Measurements from ENCODE around the gene SLTM.
"Not testable (repeated sequence)": the region's sequence is repeated elsewhere in the genome, so short reads cannot be mapped to it uniquely, and the experiment has no call there.

Gene SLTM

GRCh38 chr15:58877999-58878825 lies 55.3 kb downstream of the SLTM start:
- no peaks in the 10 kb centered on the region for H3K9me3 Mint-ChIP-seq
- H3K4me1 Mint-ChIP-seq, result peaks cover 2% of the 10 kb centered on the region
- no peaks in the 10 kb centered on the region for H3K27me3 Mint-ChIP-seq
- H3K36me3 Mint-ChIP-seq, result peaks cover 34% of the 10 kb centered on the region
- no peak overlapping the region for H3K27ac Mint-ChIP-seq
- no peak overlapping the region for H3K4me3 Mint-ChIP-seq
- ATAC-seq (ENCODE audit: low read depth), result no peak
- no peak for DNase-seq (ENCODE audit: low spot score in 2 of 2)

GRCh38 chr15:58876306-58877106 lies 57.0 kb downstream of the SLTM start:
- ATAC-seq (ENCODE audit: low read depth), result no peak
- Mint-ChIP-seq H3K4me3 (no peak overlapping the region), H3K9me3 (no peaks in the 10 kb centered on the region), H3K36me3 (peaks cover 23% of the 10 kb centered on the region), H3K27me3 (no peaks in the 10 kb centered on the region), H3K4me1 (no peaks in the 10 kb centered on the region), H3K27ac (peak overlapping the region; percentile 2)
- no peak for DNase-seq (ENCODE audit: low spot score in 2 of 2)

- DNase-seq (ENCODE audit: low spot score in 2 of 2), result no peak
- H3K36me3 Mint-ChIP-seq, result peaks cover 16% of the 10 kb centered on the region
- H3K4me3 Mint-ChIP-seq, result no peak overlapping the region
- H3K9me3 Mint-ChIP-seq, result no peaks in the 10 kb centered on the region
- H3K27ac Mint-ChIP-seq, result no peak overlapping the region
- ATAC-seq (ENCODE audit: low read depth), result no peak
- no peaks in the 10 kb centered on the region for H3K4me1 Mint-ChIP-seq
- H3K27me3 Mint-ChIP-seq, result no peaks in the 10 kb centered on the region
These were observed 58.1 kb downstream of the SLTM start for GRCh38 chr15:58875343-58875742.

GRCh38 chr15:58873267-58873666 lies 60.2 kb downstream of the SLTM start:
- Mint-ChIP-seq H3K9me3 (no peaks in the 10 kb centered on the region), H3K36me3 (peaks cover 7% of the 10 kb centered on the region), H3K4me3 (no peak overlapping the region), H3K27ac (no peak overlapping the region), H3K27me3 (no peaks in the 10 kb centered on the region), H3K4me1 (no peaks in the 10 kb centered on the region)
- DNase-seq (ENCODE audit: low spot score in 2 of 2), result no peak
- no peak for ATAC-seq (ENCODE audit: low read depth)

- ATAC-seq (ENCODE audit: low read depth), result no peak
- Mint-ChIP-seq H3K36me3 (no peaks in the 10 kb centered on the region), H3K4me1 (no peaks in the 10 kb centered on the region), H3K4me3 (no peak overlapping the region), H3K27ac (no peak overlapping the region), H3K9me3 (no peaks in the 10 kb centered on the region), H3K27me3 (no peaks in the 10 kb centered on the region)
- no peak for DNase-seq (ENCODE audit: low spot score in 2 of 2)
These were observed 63.0 kb downstream of the SLTM start for GRCh38 chr15:58870451-58870850.

- Mint-ChIP-seq H3K27me3 (peaks cover 6% of the 10 kb centered on the region), H3K36me3 (no peaks in the 10 kb centered on the region), H3K27ac (no peak overlapping the region), H3K4me1 (peaks cover 6% of the 10 kb centered on the region), H3K4me3 (no peak overlapping the region), H3K9me3 (no peaks in the 10 kb centered on the region)
- no peak for DNase-seq (ENCODE audit: low spot score in 2 of 2)
- ATAC-seq (ENCODE audit: low read depth), result no peak
These were observed 65.6 kb downstream of the SLTM start for GRCh38 chr15:58867926-58868325.

GRCh38 chr15:58865425-58865880 lies 68.0 kb downstream of the SLTM start:
- H3K4me3 Mint-ChIP-seq, result peak overlapping the region; percentile 34

GRCh38 chr15:58864602-58865424 lies 68.7 kb downstream of the SLTM start:
- Mint-ChIP-seq H3K9me3 (no peaks in the 10 kb centered on the region), H3K36me3 (no peaks in the 10 kb centered on the region), H3K4me3 (peak overlapping the region; percentile 47), H3K27me3 (peaks cover 6% of the 10 kb centered on the region), H3K27ac (no peak overlapping the region), H3K4me1 (peaks cover 10% of the 10 kb centered on the region)
- ATAC-seq (ENCODE audit: low read depth) (peak; percentile 57), DNase-seq (ENCODE audit: low spot score in 2 of 2) (no peak)

More at GRCh38 chr15:58865425-58865880, 68.0 kb downstream of the SLTM start:
- DNase-seq (ENCODE audit: low spot score in 2 of 2) (no peak), ATAC-seq (ENCODE audit: low read depth) (no peak)
- Mint-ChIP-seq H3K4me1 (peaks cover 10% of the 10 kb centered on the region), H3K9me3 (no peaks in the 10 kb centered on the region), H3K27ac (no peak overlapping the region), H3K27me3 (peaks cover 6% of the 10 kb centered on the region), H3K36me3 (no peaks in the 10 kb centered on the region)

- DNase-seq (ENCODE audit: low spot score in 2 of 2) (no peak), ATAC-seq (ENCODE audit: low read depth) (no peak)
- H3K4me1 Mint-ChIP-seq, result peaks cover 10% of the 10 kb centered on the region
- H3K36me3 Mint-ChIP-seq, result no peaks in the 10 kb centered on the region
- H3K27ac Mint-ChIP-seq, result no peak overlapping the region
- no peaks in the 10 kb centered on the region for H3K9me3 Mint-ChIP-seq
- peaks cover 6% of the 10 kb centered on the region for H3K27me3 Mint-ChIP-seq
- no peak overlapping the region for H3K4me3 Mint-ChIP-seq
These were observed 71.2 kb downstream of the SLTM start for GRCh38 chr15:58862326-58862725.

GRCh38 chr15:58856621-58857020 lies 76.9 kb downstream of the SLTM start:
- not testable (repeated sequence) for H3K27me3 Mint-ChIP-seq; H3K27ac Mint-ChIP-seq; H3K9me3 Mint-ChIP-seq; DNase-seq (ENCODE audit: low spot score in 2 of 2); H3K4me3 Mint-ChIP-seq; ATAC-seq (ENCODE audit: low read depth); H3K4me1 Mint-ChIP-seq
- peaks cover 12% of the 10 kb centered on the region for H3K36me3 Mint-ChIP-seq

GRCh38 chr15:58856086-58856485 lies 77.4 kb downstream of the SLTM start:
- no peak for ATAC-seq (ENCODE audit: low read depth)
- no peak for DNase-seq (ENCODE audit: low spot score in 2 of 2)
- Mint-ChIP-seq H3K27ac (no peak overlapping the region), H3K27me3 (no peaks in the 10 kb centered on the region), H3K4me3 (no peak overlapping the region), H3K9me3 (no peaks in the 10 kb centered on the region), H3K4me1 (no peaks in the 10 kb centered on the region), H3K36me3 (peaks cover 12% of the 10 kb centered on the region)

GRCh38 chr15:58854593-58854992 lies 78.9 kb downstream of the SLTM start:
- Mint-ChIP-seq H3K9me3 (no peaks in the 10 kb centered on the region), H3K36me3 (peaks cover 12% of the 10 kb centered on the region), H3K27ac (no peak overlapping the region), H3K27me3 (no peaks in the 10 kb centered on the region), H3K4me3 (no peak overlapping the region), H3K4me1 (no peaks in the 10 kb centered on the region)
- ATAC-seq (ENCODE audit: low read depth) (no peak), DNase-seq (ENCODE audit: low spot score in 2 of 2) (no peak)

- no peak for DNase-seq (ENCODE audit: low spot score in 2 of 2)
- H3K36me3 Mint-ChIP-seq, result peaks cover 21% of the 10 kb centered on the region
- H3K4me3 Mint-ChIP-seq, result no peak overlapping the region
- no peaks in the 10 kb centered on the region for H3K27me3 Mint-ChIP-seq
- no peaks in the 10 kb centered on the region for H3K4me1 Mint-ChIP-seq
- no peak for ATAC-seq (ENCODE audit: low read depth)
- H3K9me3 Mint-ChIP-seq, result no peaks in the 10 kb centered on the region
- H3K27ac Mint-ChIP-seq, result no peak overlapping the region
These were observed 81.1 kb downstream of the SLTM start for GRCh38 chr15:58852347-58852746.

- H3K4me1 Mint-ChIP-seq; H3K4me3 Mint-ChIP-seq; DNase-seq (ENCODE audit: low spot score in 2 of 2); ATAC-seq (ENCODE audit: low read depth); H3K27ac Mint-ChIP-seq; H3K27me3 Mint-ChIP-seq; H3K9me3 Mint-ChIP-seq: not testable (repeated sequence)
- peaks cover 22% of the 10 kb centered on the region for H3K36me3 Mint-ChIP-seq
These were observed 82.3 kb downstream of the SLTM start for GRCh38 chr15:58851205-58851604.
